Epidermal melanocyte (primary cell): Measurements from ENCODE around the gene CKS2.

Experiments used
- DNase-seq: peaks from one replicate; pipeline ENCODE4 v3.0.0; 2011; ENCODE audit warnings: low spot score; ENCODE audit not compliant: insufficient read length

CKS2 gene

DNA sequence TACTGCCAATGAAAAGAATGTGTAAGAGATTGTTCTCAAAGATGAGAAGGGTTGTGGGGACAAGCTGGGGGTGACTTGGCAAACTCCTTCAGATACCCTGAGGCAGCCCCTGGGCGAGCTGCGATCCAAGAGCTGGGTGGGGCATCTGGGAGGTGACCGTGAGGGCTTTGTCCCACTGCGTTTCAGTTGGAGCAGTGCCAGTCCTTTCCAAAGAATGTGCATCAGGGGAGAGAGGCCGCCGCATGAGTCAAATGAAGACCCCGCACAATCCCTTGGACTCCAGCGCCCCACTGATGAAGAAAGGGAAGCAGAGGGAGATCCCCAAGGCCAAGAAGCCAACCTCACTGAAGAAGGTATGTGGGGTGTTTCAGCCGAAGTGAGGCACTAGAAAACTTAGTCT is 35.7 kb downstream of the CKS2 start:
- no peak for DNase-seq

DNA sequence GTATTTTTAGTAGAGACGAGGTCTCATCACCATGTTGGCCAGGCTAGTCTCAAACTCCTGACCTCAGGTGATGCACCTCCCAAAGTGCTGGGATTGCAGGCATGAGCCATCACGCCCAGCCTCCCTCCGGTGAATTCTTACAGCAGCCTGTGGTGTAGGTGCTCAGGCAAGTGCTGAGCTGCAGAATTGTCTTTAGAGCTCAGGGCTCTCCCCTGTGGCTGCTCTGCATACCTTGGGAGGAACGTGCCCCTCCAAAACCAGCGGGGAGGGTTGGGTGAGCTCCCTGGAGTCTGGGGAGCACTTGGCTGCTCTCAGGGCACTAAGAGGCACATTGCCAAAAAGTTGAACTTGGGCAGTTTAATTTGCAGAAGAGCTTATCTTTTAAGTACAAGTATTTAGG is 36.7 kb downstream of the CKS2 start:
- no peak for DNase-seq

DNA sequence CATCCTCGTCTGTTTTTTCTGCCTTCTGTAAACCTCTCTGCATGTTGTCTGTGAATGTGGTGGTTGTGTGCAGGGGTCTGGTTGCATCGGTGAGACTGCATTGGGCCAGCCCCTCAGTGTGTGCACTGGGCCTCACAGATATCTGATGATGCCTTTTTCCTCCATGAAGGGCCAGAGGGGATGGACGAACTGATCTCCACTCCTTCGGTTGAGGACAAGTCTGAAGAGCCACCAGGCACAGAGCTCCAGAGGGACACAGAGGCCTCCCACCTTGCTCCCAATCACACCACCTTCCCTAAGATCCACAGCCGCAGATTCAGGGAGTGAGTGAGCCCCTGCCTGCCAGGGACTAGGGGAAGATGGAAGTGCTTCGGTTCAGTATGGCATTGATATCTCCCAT is 38.6 kb downstream of the CKS2 start:
- no peak for DNase-seq

DNA sequence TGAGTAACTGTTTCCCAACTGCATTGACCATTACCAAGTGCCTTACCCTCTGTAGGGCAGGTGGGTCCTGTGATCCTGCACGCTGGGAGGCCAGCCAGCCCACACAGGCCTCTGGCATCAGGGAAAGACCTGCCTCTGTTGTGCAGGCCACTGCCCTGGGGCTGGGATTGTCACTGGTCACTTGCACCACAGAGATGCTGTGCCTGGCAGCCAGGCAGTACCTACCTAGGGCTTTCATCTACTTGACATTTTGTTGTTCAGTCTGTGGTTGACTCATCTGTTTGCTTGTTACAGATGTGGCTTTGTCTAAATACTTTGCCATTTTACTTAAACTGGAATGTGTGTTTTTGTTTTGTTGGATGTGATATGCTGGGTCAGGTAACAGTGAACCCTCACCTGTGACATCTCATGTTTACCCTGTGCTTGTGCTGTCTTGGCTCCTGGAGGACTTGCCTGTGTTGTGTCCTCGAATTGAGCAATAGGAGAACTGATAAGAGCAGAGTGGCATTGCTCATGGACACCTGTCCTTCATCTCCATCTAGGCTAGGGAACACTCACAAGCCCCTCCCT is 40.1 kb downstream of the CKS2 start:
- DNase-seq = no peak

DNA sequence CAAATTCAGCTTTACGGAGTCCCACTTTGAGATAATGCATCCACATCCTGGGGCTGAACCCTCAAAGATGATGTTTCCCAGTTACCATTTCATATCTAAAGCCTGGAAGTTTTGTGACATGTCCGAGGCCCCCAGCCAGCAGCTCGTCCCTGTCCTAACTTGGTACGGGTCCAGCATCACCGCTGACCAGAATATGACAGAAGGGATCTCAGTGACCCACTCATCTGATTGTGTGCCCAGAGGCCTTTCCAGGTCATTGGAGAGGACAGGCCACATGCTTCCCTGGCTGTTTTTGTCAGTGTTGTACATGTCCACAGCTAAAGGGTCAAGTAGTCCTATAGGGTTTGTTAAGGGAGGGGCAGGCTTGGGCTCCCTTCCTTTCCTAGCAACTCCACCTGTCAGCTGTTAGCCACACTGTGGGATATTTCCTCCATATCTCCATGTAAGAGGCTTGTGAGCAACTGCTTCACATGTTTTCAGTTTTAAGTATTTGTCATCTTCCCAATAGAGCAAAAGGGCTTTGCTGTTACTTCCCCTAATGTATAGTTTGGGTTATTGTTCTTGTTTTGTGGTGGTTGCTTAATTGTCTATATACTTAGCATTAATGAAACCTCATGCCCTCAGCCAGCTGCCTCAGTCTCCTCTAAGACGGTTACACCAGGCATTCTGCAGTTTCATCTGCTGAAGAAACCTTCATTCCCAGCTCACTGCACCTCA is 40.7 kb downstream of the CKS2 start:
- DNase-seq = no peak

DNA sequence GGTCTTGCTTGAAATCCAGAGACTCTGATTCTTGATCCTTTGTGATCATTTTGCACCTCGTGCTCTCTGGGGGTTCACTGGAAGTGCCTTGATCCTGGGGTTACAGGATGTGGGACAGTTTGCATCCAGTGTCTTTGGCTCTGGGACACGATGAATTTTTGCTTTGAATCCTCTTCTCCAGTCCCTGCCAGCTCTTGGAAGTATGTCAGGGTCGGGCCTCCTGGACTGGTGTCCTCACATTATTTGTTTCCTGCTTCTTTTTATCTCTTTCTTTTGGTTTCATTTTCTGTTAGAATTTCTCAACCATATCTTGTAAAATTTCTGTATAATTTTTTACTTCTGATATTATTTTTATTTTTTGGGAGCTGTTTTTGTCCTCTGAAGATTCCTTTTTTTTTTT is 41.5 kb downstream of the CKS2 start:
- no peak for DNase-seq

DNA sequence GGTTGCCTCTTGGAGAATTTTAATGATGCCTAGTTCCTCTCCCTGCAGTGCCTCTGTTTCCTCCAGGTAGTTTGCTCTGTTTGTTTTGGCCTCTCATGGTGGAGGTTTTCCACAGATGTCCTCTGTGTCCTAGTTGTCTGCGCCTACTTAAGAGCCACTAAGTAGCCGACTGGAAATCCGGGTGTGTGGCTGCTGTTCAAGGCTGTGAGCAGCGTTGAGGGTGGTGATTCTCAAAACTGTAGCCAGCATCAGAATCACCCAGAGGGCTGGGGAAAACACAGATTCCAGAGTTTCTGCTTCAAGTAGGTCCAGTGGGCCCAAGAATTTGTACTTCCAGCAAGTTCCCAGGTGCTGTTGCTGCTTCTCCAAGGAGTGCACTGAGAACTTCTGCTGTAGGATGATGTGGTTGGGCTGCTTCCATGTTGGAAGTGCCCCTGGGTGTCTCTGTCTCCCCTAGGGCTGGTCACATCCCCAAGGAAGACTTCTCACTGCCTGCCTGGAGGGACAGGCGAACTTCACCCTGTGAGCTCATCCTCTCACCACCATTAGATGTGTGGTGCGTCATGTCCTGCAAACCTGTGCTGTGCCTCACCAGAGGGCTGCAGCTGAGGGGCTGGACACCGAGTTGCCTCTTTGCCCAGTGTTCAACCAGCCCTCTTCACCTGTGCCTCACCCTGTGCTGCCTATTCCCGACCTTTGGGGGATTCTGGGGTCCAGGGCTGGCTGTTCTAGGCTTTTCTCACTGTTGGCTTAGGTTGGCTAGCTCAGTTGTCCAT is 42.1 kb downstream of the CKS2 start:
- no peak for DNase-seq

DNA sequence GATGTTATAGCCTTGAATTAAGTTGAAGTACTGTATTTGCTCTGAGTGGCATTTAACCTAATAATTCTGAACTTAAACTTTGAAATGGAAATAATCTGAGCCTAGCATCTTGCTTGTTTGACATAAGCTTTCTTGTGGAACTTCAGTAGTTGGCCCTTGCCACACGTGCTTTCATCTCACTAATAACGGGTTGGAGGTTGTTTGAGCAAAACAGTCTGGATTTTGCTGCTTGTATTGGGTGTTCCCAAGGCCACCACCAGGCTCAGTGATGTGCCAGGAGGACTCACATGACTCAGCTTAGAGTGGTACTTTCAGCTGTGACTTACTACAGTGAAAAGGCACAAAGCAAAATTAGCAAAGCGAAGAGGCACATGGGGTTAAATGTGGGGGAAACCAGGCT is 43.0 kb downstream of the CKS2 start:
- DNase-seq = no peak

DNA sequence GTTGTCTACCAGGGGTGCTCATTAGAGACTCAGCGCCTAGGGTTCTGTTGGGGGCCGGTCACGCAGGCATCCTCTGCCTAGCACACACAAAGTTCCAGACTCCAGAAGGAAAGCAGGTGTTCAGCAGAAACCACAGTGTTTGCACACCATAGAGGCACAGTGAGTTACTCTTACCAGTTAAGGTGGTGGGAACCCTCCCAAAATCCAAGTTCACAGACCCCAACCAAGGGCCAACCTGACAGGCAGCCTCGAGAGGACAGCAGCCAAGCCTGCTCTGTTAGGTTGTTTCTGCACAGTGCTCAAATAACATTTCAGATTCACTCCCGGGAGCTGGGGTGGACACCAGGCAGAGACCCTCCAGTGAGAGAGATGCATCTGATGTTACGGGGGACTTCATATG is 43.5 kb downstream of the CKS2 start:
- no peak for DNase-seq

DNA sequence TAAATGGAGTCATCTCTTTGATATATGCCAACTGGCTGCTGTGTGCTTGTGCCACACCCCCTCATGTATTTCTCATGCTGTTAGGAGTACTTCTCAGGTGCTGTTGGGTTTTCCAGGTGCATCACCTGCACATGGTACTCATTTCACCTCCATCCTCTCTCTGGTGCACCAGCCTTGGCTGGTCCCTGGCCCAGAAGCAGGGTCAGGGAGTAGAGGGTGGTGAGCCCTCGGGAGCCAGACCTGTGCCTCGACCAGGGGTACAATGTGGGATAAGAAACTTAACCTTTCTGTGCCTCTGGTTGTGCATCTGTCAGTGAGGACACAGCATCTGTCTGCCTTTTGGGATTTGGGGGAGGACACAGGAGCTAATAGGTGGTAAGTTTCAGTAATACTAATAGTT is 45.8 kb downstream of the CKS2 start:
- no peak for DNase-seq

DNA sequence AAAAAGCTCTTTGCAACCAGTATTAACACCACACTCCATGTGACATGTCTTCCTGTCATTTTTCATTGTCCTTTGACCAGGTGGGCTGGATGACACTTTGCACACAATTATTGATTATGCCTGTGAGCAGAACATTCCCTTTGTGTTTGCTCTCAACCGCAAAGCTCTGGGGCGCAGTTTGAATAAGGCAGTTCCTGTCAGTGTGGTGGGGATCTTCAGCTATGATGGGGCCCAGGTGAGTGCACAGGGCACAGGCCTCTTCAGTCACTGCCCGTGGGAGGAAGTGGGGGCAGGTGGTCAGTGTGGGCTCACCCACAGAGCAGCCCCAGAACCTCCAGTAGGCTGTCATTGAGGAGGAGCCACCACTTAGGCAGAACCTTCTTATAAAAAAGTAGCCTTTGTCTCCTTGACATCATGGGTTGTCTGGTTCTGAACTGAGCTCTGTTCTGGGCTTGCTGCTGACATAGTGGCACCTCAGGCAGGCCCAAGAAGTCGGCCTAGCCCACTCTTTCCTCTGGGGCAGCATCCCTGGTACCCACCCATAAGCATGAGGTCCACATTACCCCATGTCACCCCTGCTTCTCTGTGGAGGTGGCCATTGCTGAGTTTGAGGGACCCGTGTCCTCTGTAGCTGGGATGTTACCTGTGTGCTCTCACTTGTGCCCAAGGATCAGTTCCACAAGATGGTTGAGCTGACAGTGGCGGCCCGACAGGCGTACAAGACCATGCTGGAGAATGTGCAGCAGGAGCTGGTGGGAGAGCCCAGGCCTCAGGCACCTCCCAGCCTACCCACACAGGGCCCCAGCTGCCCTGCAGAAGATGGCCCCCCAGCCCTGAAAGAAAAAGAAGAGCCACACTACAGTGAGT is 46.6 kb downstream of the CKS2 start:
- no peak for DNase-seq

DNA sequence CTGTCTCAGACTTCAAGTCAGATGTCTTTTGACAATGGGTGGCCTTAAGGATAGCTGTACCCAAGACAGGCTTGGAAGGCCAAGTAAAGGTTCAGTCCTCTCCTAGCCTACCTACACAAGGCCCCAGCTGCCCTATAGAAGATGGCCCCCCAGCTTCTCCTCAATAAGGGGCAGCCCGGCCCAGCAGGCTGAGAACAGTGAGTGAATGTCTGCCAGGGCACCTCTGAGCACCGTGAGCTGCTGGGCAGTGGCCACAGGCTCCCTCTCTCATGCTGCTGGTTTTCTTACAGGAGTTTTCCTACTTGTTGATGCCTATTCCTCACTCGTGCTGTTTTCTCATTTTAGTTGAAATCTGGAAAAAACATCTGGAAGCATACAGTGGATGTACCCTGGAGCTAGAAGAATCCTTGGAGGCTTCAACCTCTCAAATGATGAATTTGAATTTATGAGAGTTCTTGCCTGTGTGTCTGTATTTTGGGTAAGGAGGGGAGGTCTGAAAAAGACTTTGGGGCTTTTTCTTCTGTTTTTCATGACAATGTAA is 47.5 kb downstream of the CKS2 start:
- no peak for DNase-seq

DNA sequence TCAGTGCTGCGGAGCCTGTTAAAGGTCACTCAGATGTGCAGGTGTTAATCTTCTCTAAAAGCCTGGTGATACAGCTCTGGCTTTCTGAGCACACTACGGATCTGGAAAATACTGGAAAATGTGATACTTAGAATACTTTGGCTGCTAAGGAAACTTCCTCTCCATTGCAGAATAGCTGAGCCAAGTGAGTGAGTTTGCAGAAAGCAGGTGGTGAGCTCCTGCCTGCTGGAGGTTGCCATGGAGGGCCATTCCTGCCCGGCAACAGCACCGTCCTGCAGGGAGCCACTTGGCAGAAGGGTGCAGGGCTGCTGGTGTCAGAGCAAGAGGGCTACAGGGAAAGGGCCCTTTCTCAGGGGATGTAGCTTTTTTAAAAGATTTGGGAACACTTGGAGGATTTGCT is 48.0 kb downstream of the CKS2 start:
- no peak for DNase-seq

DNA sequence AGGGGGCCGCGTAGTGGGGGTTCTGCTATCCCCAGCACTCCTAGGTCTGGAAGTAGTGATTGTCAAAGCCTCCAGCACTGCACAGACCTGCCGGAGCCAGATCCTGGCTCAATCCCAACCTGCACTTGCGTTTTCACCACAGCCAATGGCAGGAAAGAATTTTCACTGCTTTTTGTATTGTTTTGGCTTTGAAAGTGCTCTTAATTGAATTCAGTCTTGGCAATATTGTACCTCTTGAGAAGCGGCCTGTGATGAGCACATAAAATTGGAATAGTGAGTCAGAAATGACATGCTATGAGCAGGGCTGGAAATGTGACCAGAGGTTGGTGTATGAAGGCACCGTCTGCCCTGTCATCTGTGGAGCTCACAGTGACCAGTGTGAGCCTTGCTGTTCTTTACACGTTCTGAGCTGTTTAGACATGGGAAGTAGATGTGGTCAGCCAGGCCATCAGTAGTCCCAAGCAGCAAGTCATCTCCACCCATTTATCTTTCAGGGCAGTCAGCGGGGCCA is 48.8 kb downstream of the CKS2 start:
- DNase-seq = no peak

DNA sequence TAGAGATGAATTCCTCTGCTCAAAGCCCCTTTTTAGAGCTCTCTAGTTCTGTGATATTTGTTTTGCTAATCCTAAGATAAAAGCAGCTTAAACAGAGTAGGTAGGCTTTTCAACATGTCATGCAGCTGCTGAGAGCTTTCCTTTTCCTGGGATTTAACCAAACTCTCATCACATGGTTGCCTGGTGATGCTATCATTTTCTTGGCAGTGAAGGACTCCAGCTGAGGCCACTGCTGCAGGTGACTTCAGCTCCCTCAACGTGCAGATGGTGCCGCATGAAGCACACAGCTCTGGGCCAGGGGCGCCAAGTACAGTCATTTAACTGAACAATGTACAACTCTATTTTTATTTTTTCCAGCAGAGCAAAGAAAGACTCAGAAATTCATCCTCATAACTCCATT is 49.5 kb downstream of the CKS2 start:
- no peak for DNase-seq

DNA sequence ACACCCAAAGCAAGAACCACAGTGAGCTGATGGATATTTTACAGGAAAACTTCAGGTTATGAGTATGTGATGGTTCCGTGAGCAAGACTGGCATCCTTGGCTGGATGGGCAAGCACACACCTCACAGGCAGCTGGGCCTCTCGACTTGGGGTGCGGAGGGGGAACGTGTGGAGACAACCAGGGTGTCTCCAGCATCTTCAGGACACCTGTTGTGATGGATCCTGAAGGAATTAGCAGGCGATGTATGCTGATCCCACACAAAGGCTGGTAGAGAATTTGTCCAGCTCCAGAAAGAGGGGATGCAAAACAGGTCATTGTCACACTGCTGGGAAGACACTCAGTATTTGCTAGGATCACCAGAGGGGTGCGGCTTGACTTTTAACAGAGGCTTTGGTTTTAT is 50.0 kb downstream of the CKS2 start:
- no peak for DNase-seq

DNA sequence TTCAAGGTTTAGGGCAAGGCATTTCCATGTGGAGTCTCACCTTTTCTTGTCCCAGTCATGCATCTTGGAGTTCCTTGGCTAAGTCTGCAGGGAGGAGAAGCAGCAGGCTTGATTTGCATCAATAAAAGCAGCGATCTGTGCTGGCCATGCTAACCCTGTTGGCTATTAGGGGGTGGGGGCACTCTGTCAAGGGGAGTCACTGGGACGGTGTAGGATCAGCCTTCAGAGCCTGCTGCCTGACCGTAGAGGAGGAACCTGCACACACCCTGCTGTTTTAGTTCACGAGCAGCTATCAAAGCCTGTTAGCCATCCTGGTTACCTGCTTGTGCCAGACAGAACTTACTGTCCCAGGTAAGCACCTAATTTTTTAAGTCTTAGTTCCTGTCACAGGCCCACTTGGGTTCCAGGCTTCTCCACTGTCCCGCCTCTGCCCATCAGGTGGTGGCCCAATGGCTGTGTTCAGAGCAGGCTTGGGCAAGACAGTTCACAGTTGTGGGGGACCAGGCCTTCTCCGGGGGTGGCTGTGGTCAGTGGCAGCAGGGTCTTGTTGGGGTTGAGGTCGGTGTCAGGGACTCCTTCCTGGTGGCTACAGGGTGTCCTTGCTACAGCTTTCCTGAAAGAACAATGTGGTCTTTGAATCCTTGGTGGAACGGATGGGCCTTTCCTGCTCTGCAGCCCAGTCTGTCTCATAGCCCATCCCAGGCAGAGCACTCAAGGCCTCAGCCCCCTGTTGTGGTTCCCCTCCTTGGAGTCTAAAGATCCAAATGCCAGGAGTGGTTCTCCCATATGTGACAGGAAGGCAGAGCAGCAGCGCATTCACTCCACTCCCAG is 51.0 kb downstream of the CKS2 start:
- no peak for DNase-seq

DNA sequence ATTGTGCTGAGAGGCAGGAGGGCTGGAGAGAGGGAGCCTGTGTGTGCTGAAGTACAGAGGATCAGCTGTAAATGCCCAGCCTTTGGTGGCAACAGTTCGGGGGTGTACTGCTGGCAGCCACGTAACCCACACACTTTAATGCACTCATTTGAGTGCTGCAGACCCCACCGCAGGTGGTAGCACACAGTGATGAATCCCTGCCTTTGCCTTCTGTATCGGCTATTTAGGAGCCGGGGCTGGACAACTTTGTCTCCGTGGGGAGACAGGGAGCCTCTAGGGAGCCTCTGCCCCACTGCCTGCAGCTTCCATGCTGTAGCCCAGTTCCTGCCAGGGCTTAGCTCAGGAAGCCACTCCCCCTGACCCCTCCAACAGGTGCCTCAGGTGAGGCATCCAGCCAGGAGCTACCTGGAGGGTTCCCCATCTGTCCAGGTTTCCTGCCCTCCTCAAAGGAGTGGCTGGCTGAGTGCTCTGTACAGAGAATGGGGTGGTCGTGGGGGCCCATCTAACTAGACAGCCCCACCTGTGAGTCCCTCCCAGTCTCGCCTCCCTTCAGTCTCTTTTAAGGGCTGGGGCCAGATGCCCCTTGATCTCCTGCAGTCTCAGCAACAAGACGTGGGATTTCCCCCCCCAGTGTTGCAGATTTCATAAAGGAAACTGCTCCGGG is 51.8 kb downstream of the CKS2 start:
- DNase-seq = no peak

DNA sequence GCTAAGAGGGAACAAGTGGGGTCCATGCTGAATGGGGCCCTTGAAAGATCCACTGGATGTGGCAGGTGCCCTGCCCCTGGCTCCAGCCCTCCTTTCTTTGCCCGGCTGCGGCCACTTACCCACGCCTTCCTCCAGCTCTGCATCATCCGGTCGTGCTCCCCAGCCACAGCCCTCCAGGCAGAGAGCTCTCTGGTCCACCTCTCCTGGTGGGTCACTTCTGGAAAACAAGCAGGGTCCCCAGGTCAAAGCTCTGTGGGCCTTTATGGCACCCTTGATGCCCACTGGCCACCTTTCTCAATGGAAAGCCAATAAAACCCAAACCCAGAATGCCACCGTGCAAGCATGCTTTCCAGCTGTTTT is 52.3 kb downstream of the CKS2 start:
- no peak for DNase-seq
